ENCODE data around the gene CYP46A1. TPM values are rescaled to one million over a fixed set of nuclear protein-coding genes. Genes with fewer than 3 reads are reported as not detected.

Gene CYP46A1
- total RNA-seq, 1 donor from 2014 or later, result 2.9 TPM

DNA sequence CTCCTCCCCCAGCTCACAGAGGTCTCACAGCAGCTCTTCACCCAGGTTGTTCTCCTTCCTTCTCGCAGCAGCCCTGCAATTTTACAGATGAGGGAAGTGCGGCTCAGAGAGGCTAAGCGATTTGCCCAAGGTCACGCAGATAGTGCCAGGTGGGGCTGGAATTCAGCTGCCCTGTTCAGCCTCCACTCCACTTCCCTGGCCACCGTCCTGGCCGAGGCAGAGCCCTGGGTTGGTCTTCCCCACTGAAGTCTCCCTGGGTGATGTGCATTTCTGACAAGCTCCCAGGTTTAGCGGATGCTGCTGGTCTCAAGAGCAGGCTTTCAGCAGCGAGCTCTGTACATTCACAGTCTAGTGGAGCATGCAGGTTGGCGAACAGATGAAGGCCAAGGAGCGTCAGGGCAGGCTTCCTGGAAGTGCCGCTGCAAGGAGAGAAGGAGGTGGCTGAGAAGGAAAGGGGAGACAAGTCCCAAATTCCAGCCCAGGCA lies 80.2 kb downstream of the CYP46A1 start:
- Mint-ChIP-seq H3K27ac (no peak overlapping the region), H3K4me3 (ENCODE audit: low read depth) (no peak overlapping the region), H3K36me3 (ENCODE audit: insufficient read depth) (no peaks in the 10 kb centered on the region), H3K9me3 (ENCODE audit: low read depth) (peaks cover 3% of the 10 kb centered on the region), H3K27me3 (peaks cover 16% of the 10 kb centered on the region), H3K4me1 (ENCODE audit: low read depth) (peaks cover 10% of the 10 kb centered on the region)
- no peak for DNase-seq (ENCODE audit: low spot score, unreplicated experiment)
- TF ChIP-seq, protein P1, sequence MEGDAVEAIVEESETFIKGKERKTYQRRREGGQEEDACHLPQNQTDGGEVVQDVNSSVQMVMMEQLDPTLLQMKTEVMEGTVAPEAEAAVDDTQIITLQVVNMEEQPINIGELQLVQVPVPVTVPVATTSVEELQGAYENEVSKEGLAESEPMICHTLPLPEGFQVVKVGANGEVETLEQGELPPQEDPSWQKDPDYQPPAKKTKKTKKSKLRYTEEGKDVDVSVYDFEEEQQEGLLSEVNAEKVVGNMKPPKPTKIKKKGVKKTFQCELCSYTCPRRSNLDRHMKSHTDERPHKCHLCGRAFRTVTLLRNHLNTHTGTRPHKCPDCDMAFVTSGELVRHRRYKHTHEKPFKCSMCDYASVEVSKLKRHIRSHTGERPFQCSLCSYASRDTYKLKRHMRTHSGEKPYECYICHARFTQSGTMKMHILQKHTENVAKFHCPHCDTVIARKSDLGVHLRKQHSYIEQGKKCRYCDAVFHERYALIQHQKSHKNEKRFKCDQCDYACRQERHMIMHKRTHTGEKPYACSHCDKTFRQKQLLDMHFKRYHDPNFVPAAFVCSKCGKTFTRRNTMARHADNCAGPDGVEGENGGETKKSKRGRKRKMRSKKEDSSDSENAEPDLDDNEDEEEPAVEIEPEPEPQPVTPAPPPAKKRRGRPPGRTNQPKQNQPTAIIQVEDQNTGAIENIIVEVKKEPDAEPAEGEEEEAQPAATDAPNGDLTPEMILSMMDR (IDR thresholded peaks at IDR 0.05; ENCODE audit: unreplicated experiment), result no peak

DNA sequence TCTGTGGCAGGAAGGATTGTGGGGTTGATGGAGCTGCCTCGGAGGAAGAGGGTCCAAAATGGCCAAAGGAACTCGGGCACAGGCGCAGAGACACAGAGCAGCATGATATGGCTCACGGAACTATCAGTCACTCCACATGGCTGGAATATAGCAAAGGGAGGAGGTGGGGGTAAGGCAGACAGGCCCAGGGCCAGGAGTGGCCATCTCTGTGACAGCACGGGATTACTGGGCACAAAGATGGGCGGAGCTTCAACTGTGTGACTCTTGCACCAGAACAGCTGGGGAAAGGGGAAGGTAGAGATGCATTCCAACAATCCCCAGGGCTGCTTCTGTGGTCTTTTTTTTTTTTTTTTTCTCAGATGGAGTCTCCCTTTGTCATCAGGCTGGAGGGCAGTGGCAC lies 84.3 kb downstream of the CYP46A1 start:
- Mint-ChIP-seq H3K27me3 (peaks cover 30% of the 10 kb centered on the region), H3K4me3 (ENCODE audit: low read depth) (no peak overlapping the region), H3K27ac (no peak overlapping the region), H3K4me1 (ENCODE audit: low read depth) (peaks cover 10% of the 10 kb centered on the region), H3K36me3 (ENCODE audit: insufficient read depth) (no peaks in the 10 kb centered on the region), H3K9me3 (ENCODE audit: low read depth) (no peaks in the 10 kb centered on the region)
- TF ChIP-seq, protein P1 (IDR thresholded peaks at IDR 0.05; ENCODE audit: unreplicated experiment), result no peak
- DNase-seq (ENCODE audit: low spot score, unreplicated experiment), result no peak

DNA sequence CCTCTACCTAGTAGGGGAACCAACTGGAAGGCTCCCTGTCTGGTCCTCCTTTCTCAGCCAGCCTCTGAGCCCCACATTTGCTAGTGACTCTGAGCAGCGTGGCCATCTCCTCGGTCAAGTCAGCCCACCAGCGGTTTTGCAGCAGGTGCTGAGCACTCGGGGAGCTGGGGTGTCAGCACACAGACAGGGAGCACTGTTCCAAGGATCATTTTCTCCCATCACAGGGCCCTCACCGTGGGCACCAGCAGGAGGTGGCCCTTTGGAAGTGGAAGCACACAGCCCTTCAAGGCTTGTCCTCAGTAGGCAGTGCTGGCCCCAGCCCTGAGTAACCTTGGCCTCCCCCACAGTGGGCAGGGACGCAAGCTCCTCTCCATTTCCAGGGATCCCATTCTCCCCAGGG lies 85.0 kb downstream of the CYP46A1 start:
- TF ChIP-seq, protein P1 (IDR thresholded peaks at IDR 0.05; ENCODE audit: unreplicated experiment), result no peak
- peaks cover 33% of the 10 kb centered on the region for H3K27me3 Mint-ChIP-seq
- no peak overlapping the region for H3K27ac Mint-ChIP-seq
- H3K9me3 Mint-ChIP-seq (ENCODE audit: low read depth), result no peaks in the 10 kb centered on the region
- DNase-seq (ENCODE audit: low spot score, unreplicated experiment), result no peak
- H3K36me3 Mint-ChIP-seq (ENCODE audit: insufficient read depth), result no peaks in the 10 kb centered on the region
- peaks cover 10% of the 10 kb centered on the region for H3K4me1 Mint-ChIP-seq (ENCODE audit: low read depth)
- H3K4me3 Mint-ChIP-seq (ENCODE audit: low read depth), result no peak overlapping the region

DNA sequence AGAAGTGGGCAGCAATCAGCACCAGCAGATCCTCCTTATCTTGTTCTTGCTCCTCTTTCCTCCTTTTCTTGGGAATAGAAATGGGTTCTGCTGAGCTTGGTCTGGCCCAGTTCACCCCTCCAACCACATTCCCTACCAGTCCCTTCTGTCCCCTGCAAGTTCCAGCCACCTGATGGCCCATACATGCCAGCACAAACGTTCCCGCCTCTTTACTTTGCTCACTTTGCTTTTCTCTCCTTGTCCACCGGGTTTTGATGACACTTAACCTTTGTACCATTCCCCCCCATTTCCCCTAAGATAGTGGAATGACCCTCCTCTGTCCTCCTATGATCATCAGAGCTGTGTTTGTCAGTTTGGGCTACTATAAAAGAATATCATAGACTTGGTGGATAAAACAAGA lies 85.7 kb downstream of the CYP46A1 start:
- DNase-seq (ENCODE audit: low spot score, unreplicated experiment), result no peak
- no peaks in the 10 kb centered on the region for H3K9me3 Mint-ChIP-seq (ENCODE audit: low read depth)
- H3K4me3 Mint-ChIP-seq (ENCODE audit: low read depth), result no peak overlapping the region
- H3K27me3 Mint-ChIP-seq, result peaks cover 36% of the 10 kb centered on the region
- peaks cover 10% of the 10 kb centered on the region for H3K4me1 Mint-ChIP-seq (ENCODE audit: low read depth)
- no peak overlapping the region for H3K27ac Mint-ChIP-seq
- H3K36me3 Mint-ChIP-seq (ENCODE audit: insufficient read depth), result no peaks in the 10 kb centered on the region
- TF ChIP-seq, protein P1 (IDR thresholded peaks at IDR 0.05; ENCODE audit: unreplicated experiment), result no peak

DNA sequence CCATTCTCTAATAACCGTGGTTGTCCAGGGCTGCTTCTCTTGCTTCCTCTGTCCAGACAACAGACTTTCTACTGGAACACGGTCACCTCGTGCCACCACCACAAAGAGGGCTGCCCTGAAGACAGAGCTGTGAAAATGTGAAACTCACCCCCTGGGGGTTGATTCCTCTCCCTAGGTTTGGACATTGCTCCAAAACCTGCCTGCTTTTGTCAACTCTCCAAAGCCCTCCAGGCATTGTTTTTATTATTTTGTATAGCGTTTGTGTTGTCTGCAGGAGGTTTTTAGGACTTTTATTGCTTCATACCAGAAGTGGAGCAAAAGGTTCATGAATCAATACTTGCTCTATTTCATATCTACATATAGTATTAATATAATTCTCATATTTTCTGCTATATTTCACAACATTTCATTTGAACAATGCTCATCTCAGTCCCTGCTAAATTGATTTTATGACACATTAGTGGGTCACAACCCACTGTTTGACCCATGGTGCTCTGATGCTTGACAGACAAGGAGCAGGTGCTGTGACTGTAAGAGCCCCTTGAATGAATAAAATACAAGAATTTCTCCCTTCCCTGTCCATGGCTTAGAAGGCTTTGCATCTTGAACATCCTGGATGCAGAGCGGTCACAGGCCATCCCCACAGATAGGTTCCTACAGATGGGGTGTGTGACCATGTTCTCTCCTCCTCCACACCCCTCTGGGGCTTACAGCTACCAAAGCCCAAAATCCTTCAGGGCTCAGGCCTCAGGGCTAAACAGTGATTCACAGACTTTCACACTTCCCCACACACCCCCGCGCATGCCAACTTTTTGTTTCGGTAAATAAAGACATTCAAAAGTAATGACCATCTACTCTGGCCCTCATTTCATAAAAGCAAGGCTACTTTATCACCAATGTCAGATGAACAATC lies 88.5 kb downstream of the CYP46A1 start:
- no peak overlapping the region for H3K27ac Mint-ChIP-seq
- no peaks in the 10 kb centered on the region for H3K9me3 Mint-ChIP-seq (ENCODE audit: low read depth)
- H3K4me3 Mint-ChIP-seq (ENCODE audit: low read depth), result no peak overlapping the region
- H3K36me3 Mint-ChIP-seq (ENCODE audit: insufficient read depth), result no peaks in the 10 kb centered on the region
- H3K27me3 Mint-ChIP-seq, result peaks cover 56% of the 10 kb centered on the region
- no peaks in the 10 kb centered on the region for H3K4me1 Mint-ChIP-seq (ENCODE audit: low read depth)
- no peak for DNase-seq (ENCODE audit: low spot score, unreplicated experiment)
- TF ChIP-seq, protein P1 (IDR thresholded peaks at IDR 0.05; ENCODE audit: unreplicated experiment), result no peak
